Aorta (tissue), 5 donors: ENCODE data around the gene SIAH2. TPM values are rescaled to one million over a fixed set of nuclear protein-coding genes. Genes with fewer than 3 reads are reported as not detected.
A peak's percentile ranks its signal among the peaks of the same experiment; 100 is the strongest.

Source experiments
- ATAC-seq: fragments of 200-7000 bp; cut with Tn5 transposase; one replicate; pipeline ENCODE4 v1.9.1; 2022; ENCODE audit warnings: moderate library complexity; ENCODE audit not compliant: low FRiP score
- DNase-seq, 2 donors: peaks; one replicate each; pipeline ENCODE4 v3.0.0-alpha.2; 2020
- H3K27ac ChIP-seq, 2 donors: one replicate each; pipeline ENCODE4 v1.5.1; 2013; ENCODE audit warnings: low read length in 2 of 2, mild to moderate bottlenecking in 2 of 2, moderate library complexity in 2 of 2, control low read depth in 1 of 2, inconsistent platforms in 1 of 2, low read depth in 1 of 2
- H3K27me3 ChIP-seq, 2 donors: one replicate each; pipeline ENCODE4 v1.6.1; 2013; ENCODE audit warnings: control low read depth in 1 of 2, low read length in 1 of 2, mild to moderate bottlenecking in 1 of 2, moderate library complexity in 1 of 2; ENCODE audit not compliant: insufficient read depth in 2 of 2, control insufficient read depth in 1 of 2
- H3K36me3 ChIP-seq, 2 donors: one replicate each; pipeline ENCODE4 v1.6.1; 2013; ENCODE audit warnings: control low read depth in 1 of 2, low read length in 1 of 2, mild to moderate bottlenecking in 1 of 2; ENCODE audit not compliant: insufficient read depth in 2 of 2, control insufficient read depth in 1 of 2
- H3K4me1 ChIP-seq, 2 donors: one replicate each; pipeline ENCODE4 v1.6.1; 2013; ENCODE audit warnings: low read length in 2 of 2, control low read depth in 1 of 2, mild to moderate bottlenecking in 1 of 2, moderate library complexity in 1 of 2; ENCODE audit not compliant: insufficient read depth in 2 of 2, control insufficient read depth in 1 of 2
- H3K4me3 ChIP-seq, 2 donors: one replicate each; pipeline ENCODE4 v1.5.1; 2013; ENCODE audit warnings: low read length in 2 of 2, control low read depth in 1 of 2, mild to moderate bottlenecking in 1 of 2
- H3K9me3 ChIP-seq: one replicate; pipeline ENCODE4 v1.6.1; 2013; ENCODE audit warnings: mild to moderate bottlenecking, low read length; ENCODE audit not compliant: control insufficient read depth
- WGBS, 2 donors: extraction: QIAGEN DNeasy Blood & Tissue Kit; methylation state at CpG; one replicate each; pipeline ENCODE4 v1.1.7; 2013; 5-methylcytosine and 5-hydroxymethylcytosine counted together
- intact Hi-C, 2 donors: fragments of 100-400 bp; cut with DNase I; formaldehyde crosslinking; loops; one replicate each; pipeline versions ENCODE4 v1.14.2 to v1.15.0; 2022
- polyA plus RNA-seq, 2 donors: library from polyadenylated mRNA; stranded (reverse); fragments of 200-250 nt; gene quantifications; one replicate each; pipeline ENCODE4 v1.2.3, GENCODE V29; 2013
- total RNA-seq, 2 donors: library from RNA; stranded (reverse); fragmentation: NEBNext Ultra II Directional; extraction: Animal tissue kit (Norgen Biotek cat#: 25700); gene quantifications; one replicate each; pipeline ENCODE4 v1.2.1, GENCODE V29; 2021
- donor health status: healthy with polysubstance abuse.
- donor health status: Bipolar disorder and iron deficiency.
- donor health status: DM: no; HTN: no; CAD: no.
- donor health status: DM: no; HTN: no; CAD: no.
- donor health status: DM: yes; HTN: yes; CAD: no.

The SIAH2 gene
- total and polyA plus RNA-seq, 4 donors, result 9.1 to 22.4 (median 15.7) TPM

GRCh38 chr3:150751781-150752263 lies 11.1 kb downstream of the SIAH2 start:
- DNase-seq, result no peak
- Histone ChIP-seq H3K4me1 (peaks cover 5 to 9% of the 10 kb centered on the region in 2 donors), H3K27me3 (no peaks in the 10 kb centered on the region), H3K27ac (no peak overlapping the region), H3K4me3 (no peak overlapping the region), H3K36me3 (peaks cover 0 to 2% of the 10 kb centered on the region in 2 donors), H3K9me3 (peaks cover 1% of the 10 kb centered on the region)
- intact Hi-C loops, result no loop called here
- 76 to 77% methylated on average over 2 of the region's 2 CpGs for WGBS, 2 donors
- ATAC-seq, result no peak

- peaks cover 1% of the 10 kb centered on the region for H3K9me3 ChIP-seq
- intact Hi-C loops, result no loop called here
- H3K36me3 ChIP-seq, result peaks cover 0 to 2% of the 10 kb centered on the region in 2 donors
- no peaks in the 10 kb centered on the region for H3K27me3 ChIP-seq
- no peak overlapping the region for H3K4me3 ChIP-seq
- 64 to 72% methylated on average over 6 of the region's 6 CpGs for WGBS, 2 donors
- DNase-seq (no peak), ATAC-seq (no peak)
- peaks cover 2 to 5% of the 10 kb centered on the region in 2 donors for H3K4me1 ChIP-seq
- no peak overlapping the region for H3K27ac ChIP-seq
Measured at GRCh38 chr3:150749255-150749654, 13.7 kb downstream of the SIAH2 start.

DNA sequence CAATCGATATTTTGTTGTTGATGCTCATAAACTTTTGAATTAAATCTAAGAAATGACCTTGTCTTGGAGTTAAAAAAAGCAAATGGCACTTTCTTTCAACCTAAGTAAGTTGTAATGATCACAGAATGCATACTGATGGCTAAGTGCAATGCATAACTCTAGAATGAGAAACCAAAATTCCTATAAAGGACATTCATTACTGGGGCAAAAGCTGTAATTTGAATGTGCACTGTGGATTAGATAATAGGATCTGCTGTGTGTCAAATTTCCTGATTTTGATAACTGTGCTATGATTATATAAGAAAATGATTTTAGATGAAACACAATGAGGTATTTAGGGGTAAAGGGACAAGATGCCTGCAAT lies 14.3 kb downstream of the SIAH2 start:
- WGBS, 2 donors, result 52 to 62% methylated on average over 1 of the region's 1 CpG
- no peak for ATAC-seq
- H3K4me1 ChIP-seq, result peaks cover 2 to 5% of the 10 kb centered on the region in 2 donors

GRCh38 chr3:150747886-150748683 lies 14.9 kb downstream of the SIAH2 start:
- Histone ChIP-seq H3K9me3 (peaks cover 1% of the 10 kb centered on the region), H3K4me1 (peaks cover 5 to 7% of the 10 kb centered on the region in 2 donors), H3K27me3 (no peaks in the 10 kb centered on the region), H3K36me3 (peaks cover 0 to 2% of the 10 kb centered on the region in 2 donors), H3K27ac (no peak overlapping the region), H3K4me3 (no peak overlapping the region)
- intact Hi-C loops, result no loop called here
- no peak for DNase-seq
- no peak for ATAC-seq
- 90 to 94% methylated on average over 5 of the region's 5 CpGs for WGBS, 2 donors

More for the DNA sequence above, 14.3 kb downstream of the SIAH2 start:
- Histone ChIP-seq H3K27ac (no peak overlapping the region), H3K27me3 (no peaks in the 10 kb centered on the region), H3K36me3 (peaks cover 0 to 2% of the 10 kb centered on the region in 2 donors), H3K4me3 (no peak overlapping the region), H3K9me3 (peaks cover 1% of the 10 kb centered on the region)
- no peak for DNase-seq
- intact Hi-C loops, result no loop called here

GRCh38 chr3:150746791-150747590 lies 16.0 kb downstream of the SIAH2 start:
- Histone ChIP-seq H3K36me3 (no peaks in the 10 kb centered on the region), H3K4me3 (no peak overlapping the region), H3K9me3 (no peaks in the 10 kb centered on the region), H3K27ac (no peak overlapping the region), H3K4me1 (peaks cover 5 to 7% of the 10 kb centered on the region in 2 donors), H3K27me3 (no peaks in the 10 kb centered on the region)
- ATAC-seq (no peak), DNase-seq (no peak)
- WGBS, 2 donors, result 77% methylated on average over 7 of the region's 7 CpGs
- intact Hi-C loops, result no loop called here

GRCh38 chr3:150745832-150746231 lies 17.1 kb downstream of the SIAH2 start:
- WGBS, 2 donors, result 98 to 100% methylated on average over 3 of the region's 3 CpGs
- Histone ChIP-seq H3K27me3 (no peaks in the 10 kb centered on the region), H3K9me3 (no peaks in the 10 kb centered on the region), H3K4me1 (peaks cover 5 to 7% of the 10 kb centered on the region in 2 donors), H3K4me3 (no peak overlapping the region), H3K36me3 (peaks cover 0 to under 1% of the 10 kb centered on the region in 2 donors), H3K27ac (no peak overlapping the region)
- DNase-seq, result no peak
- ATAC-seq, result no peak
- intact Hi-C loops, result no loop called here

DNA sequence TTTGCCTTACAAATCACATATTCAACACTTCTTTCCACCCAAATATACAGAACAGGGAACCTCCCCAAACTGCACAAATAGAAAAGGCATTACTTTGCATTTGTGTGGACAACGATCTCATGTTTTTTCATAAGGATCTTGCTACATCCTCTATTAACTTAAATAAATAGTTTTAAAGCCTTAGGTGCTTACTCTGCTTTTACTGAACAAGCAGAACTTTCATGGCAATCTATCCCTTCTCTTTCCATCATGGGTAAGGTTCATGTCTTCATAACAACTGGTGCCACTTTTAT lies 18.1 kb downstream of the SIAH2 start:
- H3K4me3 ChIP-seq, result no peak overlapping the region
- H3K4me1 ChIP-seq, result peaks cover 5 to 7% of the 10 kb centered on the region in 2 donors
- 21 to 33% methylated on average over 1 of the region's 1 CpG for WGBS, 2 donors
- H3K27ac ChIP-seq, result peak overlapping the region in 1 of 2 donors; percentile 22
- H3K27me3 ChIP-seq, result no peaks in the 10 kb centered on the region
- no peaks in the 10 kb centered on the region for H3K9me3 ChIP-seq
- intact Hi-C loops, result no loop called here
- DNase-seq, result no peak
- peaks cover 0 to 2% of the 10 kb centered on the region in 2 donors for H3K36me3 ChIP-seq
- ATAC-seq, result no peak

DNA sequence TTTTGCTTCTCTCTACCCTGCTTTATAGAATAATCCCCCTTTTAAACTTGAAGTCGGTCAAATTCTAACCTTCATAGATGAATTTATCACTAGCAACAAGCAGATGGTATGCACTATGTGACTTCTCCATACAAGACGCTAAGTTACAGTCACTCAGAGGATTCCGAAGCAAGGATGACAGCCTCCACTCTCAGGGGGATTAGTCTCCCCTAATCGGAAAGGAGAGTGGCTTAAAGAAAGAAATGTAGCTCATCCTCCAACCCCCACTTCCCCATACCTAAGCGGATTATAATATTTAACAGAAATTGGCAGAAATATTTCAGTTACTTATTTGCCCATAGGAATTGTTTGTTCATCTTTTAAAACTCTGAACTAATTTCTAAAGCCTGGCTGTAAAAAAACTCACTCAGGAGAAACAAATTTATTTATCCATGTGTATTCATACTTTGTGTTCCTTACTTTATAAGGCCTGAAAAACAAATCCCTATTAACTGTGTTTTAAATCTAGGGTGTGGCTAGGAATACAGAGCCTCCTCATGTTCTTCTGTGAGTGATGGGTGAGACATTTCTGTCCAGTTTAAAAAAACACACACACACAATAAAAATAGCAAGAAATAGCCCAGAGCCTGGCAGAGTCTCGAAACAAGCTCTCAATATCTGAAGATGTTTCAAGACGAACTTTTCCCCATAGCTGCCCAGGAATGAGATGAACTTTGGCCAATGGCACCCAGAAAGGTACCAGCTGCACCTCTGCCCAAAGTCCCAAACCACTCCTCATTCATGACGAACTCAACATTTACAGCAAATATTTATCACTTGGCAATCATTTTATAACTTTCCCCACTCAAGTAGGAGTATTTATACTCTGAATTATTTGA lies 18.7 kb downstream of the SIAH2 start:
- Histone ChIP-seq H3K9me3 (no peaks in the 10 kb centered on the region), H3K4me3 (no peak overlapping the region), H3K36me3 (peaks cover 0 to 2% of the 10 kb centered on the region in 2 donors), H3K27me3 (no peaks in the 10 kb centered on the region), H3K27ac (no peak overlapping the region), H3K4me1 (peaks cover 5 to 7% of the 10 kb centered on the region in 2 donors)
- WGBS, 2 donors, result 38 to 39% methylated on average over 8 of the region's 8 CpGs
- intact Hi-C loops, result no loop called here
- DNase-seq (no peak), ATAC-seq (no peak)
